Colonic mucosa (tissue), 4 donors: ENCODE data around the gene FAM43A. TPM values are rescaled to one million over a fixed set of nuclear protein-coding genes. Genes with fewer than 3 reads are reported as not detected.

Experiments
- DNase-seq: peaks from one replicate; pipeline ENCODE4 v3.0.0-alpha.2; 2020
- H3K27ac ChIP-seq: fragments of 200-600 bp; one replicate; pipeline ENCODE4 v1.8.0; 2021
- H3K27me3 ChIP-seq: fragments of 200-600 bp; one replicate; pipeline ENCODE4 v1.8.0; 2021
- H3K36me3 ChIP-seq: fragments of 200-600 bp; one replicate; pipeline ENCODE4 v1.8.0; 2021
- H3K4me1 ChIP-seq: fragments of 200-600 bp; one replicate; pipeline ENCODE4 v1.8.0; 2021; ENCODE audit warnings: mild to moderate bottlenecking
- H3K4me3 ChIP-seq: fragments of 200-600 bp; one replicate; pipeline ENCODE4 v1.8.0; 2021
- H3K9ac ChIP-seq, 2 donors: one replicate each; pipeline ENCODE4 v1.7.0; 2013; ENCODE audit warnings: control low read depth in 2 of 2, low read depth in 2 of 2, low read length in 2 of 2
- H3K9me3 ChIP-seq: fragments of 200-600 bp; one replicate; pipeline ENCODE4 v1.8.0; 2021
- intact Hi-C: fragments of 100-400 bp; cut with DNase I; formaldehyde crosslinking; loops from one replicate; pipeline ENCODE4 v1.14.1; 2022
- total RNA-seq, 2 donors: library from RNA; stranded (reverse); fragmentation: NEBNext Ultra II Directional in 1 of 2; extraction: Animal tissue kit (Norgen Biotek cat#: 25700) in 1 of 2; gene quantifications; one replicate each; pipeline ENCODE4 v1.2.1, GENCODE V29; 2021
- TF ChIP-seq, protein P1 (sequence below): fragments of 200-600 bp; IDR thresholded peaks from one replicate; pipeline ENCODE4 v1.8.0; 2022; ENCODE audit warnings: antibody characterized with exemption, mild to moderate bottlenecking
- donor health status: healthy.
- donor health status: DM: no; HTN: no; CAD: no.
- donor health status: DM: no; HTN: no; CAD: no.

Gene FAM43A
- total RNA-seq, 2 donors from 2014 or later: 7.2 to 10.2 TPM

DNA sequence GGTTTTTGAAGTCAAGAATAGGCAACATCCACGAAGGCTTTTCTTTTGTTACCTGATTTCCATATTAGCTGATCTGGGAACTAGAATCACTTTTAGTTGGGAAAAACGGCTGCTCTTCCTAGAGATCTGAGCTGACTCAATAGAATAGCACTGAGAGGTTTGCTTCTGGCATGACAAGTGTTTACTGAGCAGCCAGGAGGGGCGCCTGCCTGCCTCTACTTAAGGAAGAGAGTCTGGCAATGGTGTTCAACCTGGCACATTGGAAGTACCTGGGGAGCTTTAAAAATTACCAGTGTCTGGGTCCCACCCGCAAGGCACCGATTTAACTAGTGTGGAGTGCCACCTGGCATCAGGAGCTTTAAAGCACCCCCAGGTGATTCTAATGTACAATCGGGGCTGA lies 34.4 kb downstream of the FAM43A start:
- H3K4me1 ChIP-seq: no peaks in the 10 kb centered on the region
- no peak overlapping the region for H3K4me3 ChIP-seq
- no peak overlapping the region for H3K9ac ChIP-seq
- TF ChIP-seq, protein P1, sequence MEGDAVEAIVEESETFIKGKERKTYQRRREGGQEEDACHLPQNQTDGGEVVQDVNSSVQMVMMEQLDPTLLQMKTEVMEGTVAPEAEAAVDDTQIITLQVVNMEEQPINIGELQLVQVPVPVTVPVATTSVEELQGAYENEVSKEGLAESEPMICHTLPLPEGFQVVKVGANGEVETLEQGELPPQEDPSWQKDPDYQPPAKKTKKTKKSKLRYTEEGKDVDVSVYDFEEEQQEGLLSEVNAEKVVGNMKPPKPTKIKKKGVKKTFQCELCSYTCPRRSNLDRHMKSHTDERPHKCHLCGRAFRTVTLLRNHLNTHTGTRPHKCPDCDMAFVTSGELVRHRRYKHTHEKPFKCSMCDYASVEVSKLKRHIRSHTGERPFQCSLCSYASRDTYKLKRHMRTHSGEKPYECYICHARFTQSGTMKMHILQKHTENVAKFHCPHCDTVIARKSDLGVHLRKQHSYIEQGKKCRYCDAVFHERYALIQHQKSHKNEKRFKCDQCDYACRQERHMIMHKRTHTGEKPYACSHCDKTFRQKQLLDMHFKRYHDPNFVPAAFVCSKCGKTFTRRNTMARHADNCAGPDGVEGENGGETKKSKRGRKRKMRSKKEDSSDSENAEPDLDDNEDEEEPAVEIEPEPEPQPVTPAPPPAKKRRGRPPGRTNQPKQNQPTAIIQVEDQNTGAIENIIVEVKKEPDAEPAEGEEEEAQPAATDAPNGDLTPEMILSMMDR: no peak
- no peak overlapping the region for H3K27ac ChIP-seq
- no peaks in the 10 kb centered on the region for H3K27me3 ChIP-seq
- intact Hi-C loops: no loop called here
- no peaks in the 10 kb centered on the region for H3K9me3 ChIP-seq
- no peak for DNase-seq
- no peaks in the 10 kb centered on the region for H3K36me3 ChIP-seq

- no peaks in the 10 kb centered on the region for H3K27me3 ChIP-seq
- DNase-seq: no peak
- H3K9ac ChIP-seq: no peak overlapping the region
- TF ChIP-seq, protein P1: no peak
- H3K27ac ChIP-seq: no peak overlapping the region
- no peaks in the 10 kb centered on the region for H3K9me3 ChIP-seq
- H3K4me3 ChIP-seq: no peak overlapping the region
- no peaks in the 10 kb centered on the region for H3K36me3 ChIP-seq
- no peaks in the 10 kb centered on the region for H3K4me1 ChIP-seq
- intact Hi-C loops: no loop called here
Measured at GRCh38 chr3:194723846-194724618, 38.3 kb downstream of the FAM43A start.

GRCh38 chr3:194725346-194725745 lies 39.7 kb downstream of the FAM43A start:
- no peaks in the 10 kb centered on the region for H3K36me3 ChIP-seq
- intact Hi-C loops: no loop called here
- no peak overlapping the region for H3K9ac ChIP-seq
- H3K4me1 ChIP-seq: no peaks in the 10 kb centered on the region
- no peaks in the 10 kb centered on the region for H3K9me3 ChIP-seq
- DNase-seq: no peak
- TF ChIP-seq, protein P1: no peak
- H3K27ac ChIP-seq: no peak overlapping the region
- H3K27me3 ChIP-seq: no peaks in the 10 kb centered on the region
- no peak overlapping the region for H3K4me3 ChIP-seq

DNA sequence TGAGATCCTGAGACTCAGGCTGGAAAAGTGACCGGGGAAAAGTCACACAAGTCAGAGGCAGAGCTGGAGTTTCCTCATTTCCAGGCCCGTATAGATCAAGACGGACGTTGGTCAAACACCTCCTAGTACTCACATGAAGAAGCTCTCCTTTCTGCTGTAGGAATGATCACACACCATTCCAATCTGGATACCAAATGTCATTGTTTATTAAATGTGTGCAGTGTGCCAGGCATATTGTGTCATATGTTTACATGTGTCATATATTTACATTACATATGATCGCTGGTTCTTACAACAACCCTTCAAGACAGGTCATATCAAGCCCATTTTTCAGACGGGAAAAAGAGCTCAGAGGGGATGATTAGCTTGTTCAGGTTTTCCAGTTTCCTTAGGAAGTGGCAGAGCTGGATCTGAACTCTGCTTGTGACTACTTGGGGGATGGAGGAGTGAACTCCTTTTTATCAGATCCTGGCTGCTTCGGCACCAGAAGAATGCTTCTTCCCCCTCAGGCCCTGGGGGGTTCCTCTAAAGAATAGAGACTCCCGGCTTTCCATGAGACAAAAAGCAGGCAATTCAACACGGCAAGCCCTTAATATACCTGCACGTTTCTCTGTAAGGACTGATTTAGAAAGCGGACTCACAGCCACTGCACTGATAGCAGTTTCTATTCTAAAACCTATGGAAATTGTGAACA lies 41.9 kb downstream of the FAM43A start:
- no peaks in the 10 kb centered on the region for H3K36me3 ChIP-seq
- H3K9ac ChIP-seq: no peak overlapping the region
- H3K9me3 ChIP-seq: no peaks in the 10 kb centered on the region
- TF ChIP-seq, protein P1: no peak
- DNase-seq: no peak
- no peak overlapping the region for H3K4me3 ChIP-seq
- no peaks in the 10 kb centered on the region for H3K4me1 ChIP-seq
- H3K27me3 ChIP-seq: no peaks in the 10 kb centered on the region
- intact Hi-C loops: no loop called here
- H3K27ac ChIP-seq: no peak overlapping the region

GRCh38 chr3:194728986-194729385 lies 43.3 kb downstream of the FAM43A start:
- TF ChIP-seq, protein P1: no peak
- Histone ChIP-seq H3K9ac (no peak overlapping the region), H3K27ac (no peak overlapping the region), H3K27me3 (no peaks in the 10 kb centered on the region), H3K4me1 (no peaks in the 10 kb centered on the region), H3K36me3 (no peaks in the 10 kb centered on the region), H3K4me3 (no peak overlapping the region), H3K9me3 (no peaks in the 10 kb centered on the region)
- DNase-seq: no peak
- intact Hi-C loops: no loop called here
